Thoracic aorta (tissue), 2 donors: ENCODE results near the gene KLF13. TPM values are rescaled to one million over a fixed set of nuclear protein-coding genes. Genes with fewer than 3 reads are reported as not detected.

Experiments used
- ATAC-seq: fragments of 150-250 bp; one replicate; pipeline ENCODE4 v1.8.0; 2017; ENCODE audit warnings: low read depth; ENCODE audit not compliant: insufficient number of reproducible peaks, low FRiP score
- DNase-seq: peaks from one replicate; pipeline ENCODE4 v3.0.0-alpha.2; 2020; ENCODE audit warnings: low spot score
- H3K27ac ChIP-seq, 2 donors: fragments of 200-600 bp; sonication (generic); 1 replicate in 1 of 2; 2 replicates in 1 of 2; pipeline ENCODE4 v1.5.1; 2016; ENCODE audit warnings: mild to moderate bottlenecking in 2 of 2, moderate library complexity in 2 of 2
- H3K27me3 ChIP-seq: fragments of 200-600 bp; sonication (generic); replicated peaks from 2 replicates; pipeline ENCODE4 v1.6.0; 2016; ENCODE audit warnings: mild to moderate bottlenecking; ENCODE audit not compliant: insufficient read depth
- H3K36me3 ChIP-seq: fragments of 200-600 bp; sonication (generic); one replicate; pipeline ENCODE4 v1.5.1; 2016
- H3K4me1 ChIP-seq, 2 donors: fragments of 200-600 bp; sonication (generic); 1 replicate in 1 of 2; 2 replicates in 1 of 2; pipeline versions ENCODE4 v1.5.1 to v1.6.0; 2016; ENCODE audit warnings: low read depth in 2 of 2, mild to moderate bottlenecking in 1 of 2; ENCODE audit not compliant: control insufficient read depth in 1 of 2
- H3K4me3 ChIP-seq: fragments of 200-600 bp; sonication (generic); 2 replicates; pipeline ENCODE4 v1.5.1; 2016; ENCODE audit warnings: mild to moderate bottlenecking
- H3K9me3 ChIP-seq: fragments of 200-600 bp; sonication (generic); 2 replicates; pipeline ENCODE4 v1.5.1; 2016
- CTCF ChIP-seq: fragments of 200-600 bp; sonication (generic); IDR thresholded peaks from one replicate; pipeline ENCODE4 v1.5.1; 2019; ENCODE audit warnings: antibody characterized with exemption
- total RNA-seq, 2 donors: library from RNA; depleted of rRNA; stranded (reverse); fragments of >200 nt; gene quantifications; one replicate each; pipeline versions ENCODE4 v1.1.0 to v1.2.3, GENCODE V29; 2016

The KLF13 gene
- total RNA-seq, 2 donors from 2014 or later: 59.5 to 76.5 TPM

GRCh38 chr15:31347067-31347975 is 20.7 kb downstream of the KLF13 start:
- Histone ChIP-seq H3K36me3 (no peaks in the 10 kb centered on the region), H3K9me3 (no peaks in the 10 kb centered on the region), H3K27ac (no peak overlapping the region), H3K27me3 (no peaks in the 10 kb centered on the region), H3K4me1 (peaks cover 62 to 98% of the 10 kb centered on the region in 2 donors), H3K4me3 (no peak overlapping the region)
- ATAC-seq: no peak
- TF ChIP-seq CTCF: no peak
- DNase-seq: no peak

GRCh38 chr15:31347981-31348803 is 21.6 kb downstream of the KLF13 start:
- no peak overlapping the region for H3K27ac ChIP-seq
- DNase-seq (no peak), ATAC-seq (no peak)
- peaks cover 65 to 99% of the 10 kb centered on the region in 2 donors for H3K4me1 ChIP-seq
- TF ChIP-seq CTCF: no peak
- no peak overlapping the region for H3K4me3 ChIP-seq
- H3K9me3 ChIP-seq: no peaks in the 10 kb centered on the region
- no peaks in the 10 kb centered on the region for H3K27me3 ChIP-seq
- H3K36me3 ChIP-seq: no peaks in the 10 kb centered on the region

- Histone ChIP-seq H3K4me3 (no peak overlapping the region), H3K36me3 (no peaks in the 10 kb centered on the region), H3K9me3 (no peaks in the 10 kb centered on the region), H3K27me3 (no peaks in the 10 kb centered on the region), H3K27ac (no peak overlapping the region), H3K4me1 (peaks cover 64 to 99% of the 10 kb centered on the region in 2 donors)
- DNase-seq: no peak
- ATAC-seq: no peak
- no peak for TF ChIP-seq CTCF
These were observed 22.9 kb downstream of the KLF13 start for GRCh38 chr15:31349233-31350141.

GRCh38 chr15:31350771-31351170 is 24.1 kb downstream of the KLF13 start:
- ATAC-seq (no peak), DNase-seq (no peak)
- Histone ChIP-seq H3K27me3 (no peaks in the 10 kb centered on the region), H3K4me1 (peaks cover 59 to 99% of the 10 kb centered on the region in 2 donors), H3K9me3 (no peaks in the 10 kb centered on the region), H3K36me3 (peaks cover 2% of the 10 kb centered on the region), H3K4me3 (no peak overlapping the region), H3K27ac (no peak overlapping the region)
- TF ChIP-seq CTCF: no peak
